GM18499 (cell line): ENCODE measurements around the gene RPL38.

Source experiments
- ATAC-seq: cut with Tn5 transposase; IDR thresholded peaks from one replicate; pipeline ENCODE4 v1.9.1; 2021; ENCODE audit warnings: moderate number of reproducible peaks; ENCODE audit not compliant: insufficient read depth, unreplicated experiment

RPL38 gene

DNA sequence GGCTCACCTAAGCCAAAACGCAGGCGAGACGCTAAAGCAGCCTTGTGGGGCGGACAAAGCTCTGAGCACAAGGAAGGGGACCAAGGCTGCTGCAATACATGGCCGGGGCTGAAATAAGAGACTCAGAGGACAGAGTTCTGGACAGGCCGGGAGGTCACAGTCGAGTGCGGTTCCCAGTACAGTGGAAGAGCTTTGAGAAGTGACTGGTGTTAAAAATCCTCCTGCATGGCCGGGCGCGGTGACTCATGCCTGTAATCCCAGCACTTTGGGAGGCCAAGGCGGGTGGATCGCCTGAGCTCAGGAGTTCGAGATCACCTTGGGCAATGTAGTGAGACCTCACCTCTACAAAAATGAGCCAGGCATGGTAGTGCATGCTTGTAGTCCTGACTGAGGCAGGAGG lies 20.4 kb downstream of the RPL38 start:
- no peak for ATAC-seq

DNA sequence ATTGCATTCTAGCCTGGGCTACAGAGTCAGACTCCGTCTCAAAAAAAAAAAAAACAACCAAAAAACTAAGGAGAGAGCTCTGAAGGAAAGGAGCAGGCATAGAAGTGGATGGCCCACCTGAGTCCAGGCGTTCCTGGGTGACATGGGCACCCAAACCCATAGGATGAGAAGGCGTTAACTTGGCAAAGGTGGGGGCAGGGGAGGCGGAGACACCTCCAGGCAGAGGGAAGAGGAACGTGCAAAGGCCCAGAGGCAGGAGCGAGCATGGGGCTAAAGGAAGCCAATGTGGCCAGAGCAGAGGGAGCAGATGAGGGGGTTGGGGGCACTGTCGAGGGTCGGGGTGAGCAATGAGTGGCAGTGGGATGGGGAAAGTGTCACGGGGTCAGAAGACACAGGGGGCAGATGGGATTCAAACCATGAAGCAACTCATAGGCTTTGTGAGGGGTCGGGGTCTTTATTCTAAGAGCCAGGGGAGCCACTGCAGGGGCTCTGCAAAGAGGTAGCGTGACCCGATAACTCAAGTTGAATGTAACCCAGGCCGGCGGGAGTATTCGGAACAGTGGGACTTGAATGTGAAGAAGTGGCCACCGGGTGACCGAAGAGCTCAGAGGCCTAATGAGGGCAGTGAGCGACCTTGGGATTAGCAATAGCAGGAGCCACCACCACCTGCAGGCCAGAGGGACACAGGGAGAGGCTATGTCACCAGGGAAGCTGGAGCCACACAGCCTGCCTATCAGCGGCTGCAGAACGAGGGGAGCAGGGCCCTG lies 21.7 kb downstream of the RPL38 start:
- no peak for ATAC-seq

DNA sequence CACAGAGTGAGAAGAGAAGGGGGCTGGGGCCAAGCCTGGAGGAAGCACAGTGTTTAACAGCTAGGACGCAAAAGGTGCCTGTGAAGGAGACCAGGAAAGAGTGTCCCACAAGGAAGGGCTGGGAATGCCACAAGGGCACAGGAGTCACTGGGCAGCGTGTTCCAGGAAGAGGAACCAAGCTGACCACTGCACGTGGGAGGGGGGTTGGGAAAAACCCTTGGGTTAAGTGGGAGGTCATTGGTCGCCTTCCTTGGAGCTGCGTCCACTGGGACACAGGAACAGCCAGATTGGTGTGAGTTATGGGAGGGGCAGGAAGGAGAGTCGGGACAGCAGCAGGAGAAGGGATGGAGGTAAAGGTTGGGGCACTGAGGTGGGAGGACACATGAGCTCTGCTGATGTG lies 22.8 kb downstream of the RPL38 start:
- no peak for ATAC-seq

DNA sequence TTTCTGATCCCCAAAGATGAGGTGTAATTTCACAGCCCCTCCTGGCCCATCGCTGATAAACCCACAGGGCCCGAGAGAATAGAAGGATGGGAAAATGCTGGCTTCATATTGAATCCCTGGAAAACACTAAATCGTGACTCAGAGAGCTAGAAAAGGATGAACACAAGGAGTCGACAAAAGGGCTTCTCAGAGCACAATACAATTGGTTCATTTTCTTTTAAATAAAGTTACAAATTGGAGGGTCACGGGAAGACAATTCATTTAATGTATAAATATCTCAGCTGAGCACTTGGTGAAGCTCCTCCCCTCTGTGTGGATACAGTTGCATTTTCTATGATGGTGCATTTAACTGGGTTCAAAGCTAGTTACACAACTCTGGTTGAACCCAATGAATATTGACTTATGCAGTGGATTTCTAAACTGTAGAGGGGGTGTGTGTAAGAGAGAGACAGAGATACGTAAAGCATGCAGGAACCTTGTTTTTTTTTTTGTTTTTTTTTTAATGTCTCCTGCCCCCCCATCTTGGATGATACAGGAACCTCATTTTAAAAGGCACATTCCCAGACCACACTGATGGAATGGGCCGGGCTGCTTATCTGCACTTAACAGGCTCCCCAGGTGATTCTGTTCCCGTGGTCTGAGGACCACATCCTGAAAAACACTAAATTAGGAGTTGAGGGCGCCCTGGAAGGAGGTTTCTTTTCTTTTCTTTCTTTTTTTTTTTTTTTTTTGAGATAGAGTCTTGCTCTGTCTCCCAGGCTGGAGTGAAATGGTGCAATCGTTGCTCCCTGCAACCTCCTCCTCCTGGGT lies 24.0 kb downstream of the RPL38 start:
- ATAC-seq = no peak

DNA sequence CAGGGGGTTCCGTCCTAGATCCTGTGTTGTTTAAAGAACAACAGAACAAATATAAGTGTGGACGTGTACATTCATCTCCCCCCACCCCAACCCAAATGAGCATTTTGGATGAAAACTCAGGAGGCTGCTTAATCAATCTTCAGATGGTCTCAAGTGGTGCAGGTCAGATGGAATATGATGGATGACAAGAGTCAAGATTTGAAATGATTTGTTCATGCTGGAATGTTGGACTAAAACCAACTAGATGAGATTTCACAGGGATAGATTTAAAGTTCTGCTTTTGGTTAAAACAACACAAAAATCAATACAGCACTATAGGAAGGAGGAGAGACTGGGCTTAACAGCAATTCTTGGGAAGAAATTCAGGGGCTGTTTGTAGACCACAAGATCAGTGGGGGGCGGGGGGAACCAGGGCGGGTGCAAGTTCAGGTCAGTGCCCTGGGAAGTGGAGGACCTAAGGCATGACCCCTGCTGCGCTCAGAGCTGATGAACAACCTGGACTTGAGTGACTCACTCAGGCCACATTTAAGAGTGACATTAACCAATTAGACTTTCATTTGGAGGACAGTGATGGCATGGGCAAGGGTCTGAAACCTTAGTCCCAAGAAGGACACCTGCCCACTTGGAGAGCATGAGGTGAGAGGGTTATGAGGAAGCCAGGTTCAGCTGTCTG lies 25.0 kb downstream of the RPL38 start:
- no peak for ATAC-seq

DNA sequence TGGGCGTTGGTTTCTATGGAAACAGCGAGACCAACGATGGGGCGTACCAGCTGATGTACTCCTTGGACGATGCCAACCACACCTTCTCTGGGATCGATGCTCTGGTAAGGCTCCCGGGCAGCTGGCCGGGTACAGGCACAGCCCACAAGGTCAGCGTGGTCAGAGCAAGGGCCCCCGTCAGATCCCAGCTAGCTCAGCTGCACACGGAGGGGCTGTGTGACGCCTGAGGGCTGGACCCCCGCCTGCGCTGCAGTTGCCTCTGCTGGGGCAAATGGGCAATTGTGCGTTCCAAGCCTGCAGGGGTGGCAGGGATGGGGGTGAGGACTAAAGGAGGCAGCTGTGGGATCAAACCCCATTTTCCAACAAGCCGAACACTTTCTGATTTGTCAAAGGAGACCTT lies 27.4 kb downstream of the RPL38 start:
- no peak for ATAC-seq

DNA sequence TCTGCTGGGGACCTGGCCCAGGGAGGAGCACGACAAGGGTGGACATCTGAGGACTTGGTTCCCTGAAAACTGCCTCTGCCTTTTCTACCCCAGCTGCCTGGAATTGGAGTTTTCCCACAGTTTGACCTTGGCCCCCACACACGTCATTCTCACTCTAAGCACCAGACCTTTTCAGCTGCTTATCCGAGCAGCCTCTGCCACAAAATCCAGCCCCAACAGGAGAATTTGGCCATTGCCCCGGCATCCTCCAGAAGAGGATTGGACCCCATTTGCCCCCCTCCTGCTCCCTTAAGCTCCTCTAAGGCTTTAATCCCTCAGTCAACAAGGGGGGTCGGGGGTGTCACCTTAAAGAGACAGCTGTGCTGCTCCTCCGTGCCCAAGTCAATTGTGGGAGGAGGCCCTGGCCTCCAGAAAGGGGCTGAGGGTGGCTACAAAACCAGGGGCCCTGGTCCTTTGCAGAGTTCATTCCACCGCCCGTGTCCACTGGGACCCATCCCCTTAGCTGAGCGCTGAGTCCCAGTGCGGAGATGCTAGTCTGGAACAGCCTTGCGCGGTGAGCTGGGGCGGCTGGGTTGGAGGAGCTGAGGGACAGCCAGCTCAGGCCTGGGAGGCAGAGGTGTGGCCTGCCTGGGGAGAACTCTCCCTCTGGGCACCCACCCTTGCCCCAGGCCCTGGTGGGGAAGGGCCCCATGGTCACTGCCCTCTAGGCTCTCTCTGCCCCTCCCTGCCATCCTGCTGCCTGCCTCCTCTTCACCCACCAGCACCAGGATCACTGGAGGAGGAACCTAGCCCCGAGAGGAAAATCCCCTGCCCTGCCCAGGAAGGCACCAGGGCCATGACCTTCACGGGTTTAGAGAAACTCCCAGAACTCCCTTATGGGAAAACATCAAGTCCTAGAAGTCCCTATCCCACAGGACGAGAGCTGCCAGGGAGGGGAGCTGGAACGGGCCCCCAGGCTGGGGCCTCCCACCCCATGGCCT lies 28.7 kb downstream of the RPL38 start:
- no peak for ATAC-seq

DNA sequence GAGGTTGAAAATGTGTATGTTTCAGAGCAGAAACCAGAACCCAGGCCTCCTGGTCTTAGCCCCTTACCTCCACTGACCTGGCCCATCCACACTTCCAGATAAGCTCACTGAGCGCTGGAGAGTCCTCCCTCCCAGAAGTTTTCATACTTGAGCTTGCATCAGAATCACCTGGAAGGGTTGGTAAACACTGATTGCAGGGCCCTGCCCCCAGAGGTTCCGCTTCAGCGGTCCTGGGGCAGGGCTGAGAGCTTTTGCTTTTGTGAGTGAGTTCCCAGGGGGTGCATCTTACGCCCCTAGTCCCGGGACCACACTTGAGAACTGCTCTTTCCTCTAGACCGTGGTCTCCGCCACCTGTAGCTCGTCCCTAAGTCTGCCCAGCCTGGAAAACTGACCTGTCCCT lies 30.5 kb downstream of the RPL38 start:
- ATAC-seq = no peak

DNA sequence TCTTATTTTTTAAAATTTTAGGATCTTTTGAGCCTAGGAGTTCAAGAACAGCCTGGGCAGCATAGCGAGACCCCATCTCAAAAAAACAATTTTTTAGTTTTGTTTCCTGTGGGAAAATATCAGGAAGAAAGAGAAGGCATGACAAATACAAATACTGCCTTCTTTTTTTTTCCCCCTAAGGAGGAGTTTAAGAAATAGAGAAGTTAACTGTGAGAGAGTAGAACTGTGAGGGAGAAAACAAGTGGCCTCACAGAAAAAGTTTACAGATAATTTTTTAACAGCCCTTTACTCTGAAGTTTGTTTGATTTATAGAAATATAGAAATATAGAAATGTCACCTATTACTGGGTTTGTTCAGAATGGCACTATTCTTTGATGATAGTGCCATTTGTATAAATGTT lies 31.0 kb downstream of the RPL38 start:
- ATAC-seq = no peak

DNA sequence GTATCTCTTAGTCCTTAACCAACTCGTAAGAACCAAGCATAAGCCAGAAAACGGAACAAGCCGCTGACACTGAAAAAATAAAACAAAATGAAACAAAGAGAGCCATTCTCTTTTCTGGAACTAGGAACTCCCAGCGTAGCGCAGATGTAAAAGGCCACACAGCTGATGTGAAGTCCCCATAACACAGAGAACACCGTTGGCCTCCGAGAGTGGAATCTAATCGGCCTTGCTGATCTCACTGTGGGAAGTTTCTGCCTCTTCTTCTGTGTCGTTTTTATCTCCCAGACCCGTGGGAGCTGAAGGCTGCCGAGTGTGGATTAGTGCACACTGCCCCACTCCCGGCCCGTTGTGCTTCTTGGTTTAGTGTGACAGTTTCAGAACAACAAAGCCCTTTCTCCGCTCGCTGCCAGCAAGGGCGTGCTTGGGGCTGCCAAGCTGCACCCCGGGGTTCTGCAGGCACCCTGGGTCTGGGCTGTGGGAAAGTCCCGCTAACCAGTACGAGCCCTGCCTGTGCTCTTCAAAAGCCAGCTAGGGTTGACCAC lies 31.6 kb downstream of the RPL38 start:
- ATAC-seq = no peak

DNA sequence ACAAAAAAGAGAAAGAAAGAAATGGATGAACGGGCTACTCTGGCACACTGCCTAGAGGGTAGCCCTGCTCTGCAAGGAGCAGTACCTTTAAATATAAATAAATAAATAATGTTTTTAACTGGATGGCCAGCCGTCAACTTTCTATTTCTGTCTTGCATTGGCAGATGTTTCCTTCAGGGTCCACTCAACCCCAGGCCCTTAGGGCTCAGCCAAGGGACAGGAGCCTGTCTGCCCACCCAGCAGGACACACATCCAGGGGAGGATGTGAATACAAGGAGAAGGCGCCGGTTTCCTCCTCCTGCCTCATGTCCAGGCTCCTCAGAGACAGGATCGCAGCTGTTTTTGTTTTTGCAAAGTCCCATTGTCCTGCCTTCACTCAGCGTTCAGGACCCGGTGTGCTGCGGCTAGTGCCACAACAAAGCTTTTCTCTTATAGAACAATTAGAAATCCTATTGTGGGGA lies 32.5 kb downstream of the RPL38 start:
- no peak for ATAC-seq

DNA sequence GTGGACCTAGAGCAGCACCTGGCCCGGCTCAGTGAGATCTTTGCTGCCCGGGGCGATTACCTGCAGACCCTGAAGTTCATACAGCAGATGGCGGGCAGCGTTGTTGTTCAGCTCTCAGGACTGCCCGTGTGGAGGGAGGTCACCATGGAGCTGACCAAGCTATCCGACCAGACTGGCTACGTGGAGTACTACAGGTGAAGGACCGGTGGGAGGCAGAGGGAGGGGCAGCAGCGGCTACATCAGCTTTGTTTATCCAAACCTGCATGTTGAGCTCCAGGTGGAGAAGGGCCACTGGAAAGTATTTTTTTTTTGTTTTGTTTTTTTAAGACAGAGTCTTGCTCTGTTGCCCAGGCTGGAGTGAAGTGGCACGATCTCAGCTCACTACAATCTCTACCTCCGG lies 33.8 kb downstream of the RPL38 start:
- ATAC-seq = no peak

DNA sequence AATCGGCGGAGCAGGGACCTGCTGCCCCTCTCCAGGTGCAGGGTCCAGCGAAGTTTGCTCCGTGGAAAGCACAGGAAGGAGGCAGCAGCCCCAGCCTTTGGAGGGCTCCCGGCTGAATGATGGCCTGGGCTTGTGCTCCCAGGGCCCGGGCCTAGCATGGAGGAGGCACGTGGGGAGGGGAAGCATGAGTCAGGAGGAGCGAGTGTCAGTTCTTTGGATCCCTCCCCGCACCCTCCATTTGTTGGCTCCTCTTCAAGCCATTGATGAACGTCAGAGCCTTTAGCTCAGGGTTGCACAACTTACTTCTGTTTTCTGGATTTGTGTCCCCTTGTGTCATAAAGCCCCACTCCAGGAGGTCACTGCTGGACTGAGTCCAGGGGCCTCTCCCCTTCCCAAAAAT lies 35.7 kb downstream of the RPL38 start:
- no peak for ATAC-seq

DNA sequence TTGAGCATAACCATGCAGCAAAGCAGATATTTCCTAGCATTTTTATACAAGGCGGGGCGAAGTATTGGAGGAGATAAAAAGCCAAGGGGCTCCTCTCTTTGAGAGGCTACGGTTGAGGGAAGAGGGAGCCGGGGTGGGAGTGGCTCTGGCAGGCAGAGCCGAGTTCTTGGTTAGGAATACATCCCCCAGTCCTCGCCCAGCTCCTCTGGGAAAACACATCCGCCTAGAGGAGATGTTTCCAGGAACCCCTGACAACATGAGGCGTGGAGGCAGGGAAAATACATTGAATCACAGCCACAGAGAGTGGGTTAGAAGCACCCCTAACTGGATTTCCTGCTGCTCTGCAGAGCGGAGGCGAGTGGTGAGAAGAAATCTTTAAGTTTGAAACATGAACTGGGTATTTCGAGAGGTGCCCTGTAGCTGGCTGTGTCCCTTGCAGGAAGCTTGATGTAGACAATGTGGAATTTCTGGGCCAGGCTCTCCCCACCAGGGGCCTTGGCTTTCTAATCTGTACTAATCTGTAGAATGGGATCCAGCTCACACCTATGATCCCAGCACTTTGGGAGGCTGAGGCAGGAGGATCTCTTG lies 37.2 kb downstream of the RPL38 start:
- no peak for ATAC-seq

DNA sequence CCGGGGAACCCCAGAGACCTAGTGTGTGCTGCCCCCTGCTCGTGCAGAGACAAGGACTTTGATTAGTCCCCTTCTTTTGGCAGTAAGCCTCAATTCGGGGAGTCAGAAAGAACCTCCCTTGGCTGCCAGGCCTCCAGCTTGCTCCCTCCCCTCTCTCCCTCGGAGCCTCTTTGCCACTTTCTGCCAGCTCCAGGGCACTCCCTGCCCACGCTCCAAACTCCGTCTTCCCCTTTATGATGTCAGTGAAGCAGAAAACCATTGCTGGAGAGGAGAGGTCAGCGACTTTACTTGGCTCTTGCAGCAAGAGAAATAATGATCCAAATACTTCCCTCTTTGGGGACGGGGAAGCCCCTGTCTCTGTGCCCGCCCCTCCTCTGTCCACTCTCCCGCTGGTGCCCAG lies 38.0 kb downstream of the RPL38 start:
- ATAC-seq = no peak

DNA sequence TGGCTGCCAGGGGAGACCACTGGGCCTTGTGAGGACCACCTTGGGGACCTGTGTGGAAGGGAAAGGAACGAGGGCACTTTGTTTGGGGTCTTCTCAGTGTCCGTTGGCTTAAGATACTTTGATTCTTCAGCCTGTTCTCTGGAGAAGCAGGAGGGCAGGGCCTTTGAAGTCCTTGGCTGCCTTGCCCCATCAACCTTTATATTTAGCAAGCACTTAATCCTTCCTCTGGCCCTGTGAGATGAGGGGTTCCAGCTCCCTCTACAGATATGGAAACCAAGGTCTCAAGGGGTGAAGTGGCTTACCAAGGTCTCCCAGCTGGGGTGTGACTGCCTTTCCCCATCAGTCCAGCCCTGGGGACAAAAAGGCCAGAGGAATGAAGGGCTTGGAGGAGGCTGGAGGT lies 38.4 kb downstream of the RPL38 start:
- no peak for ATAC-seq

DNA sequence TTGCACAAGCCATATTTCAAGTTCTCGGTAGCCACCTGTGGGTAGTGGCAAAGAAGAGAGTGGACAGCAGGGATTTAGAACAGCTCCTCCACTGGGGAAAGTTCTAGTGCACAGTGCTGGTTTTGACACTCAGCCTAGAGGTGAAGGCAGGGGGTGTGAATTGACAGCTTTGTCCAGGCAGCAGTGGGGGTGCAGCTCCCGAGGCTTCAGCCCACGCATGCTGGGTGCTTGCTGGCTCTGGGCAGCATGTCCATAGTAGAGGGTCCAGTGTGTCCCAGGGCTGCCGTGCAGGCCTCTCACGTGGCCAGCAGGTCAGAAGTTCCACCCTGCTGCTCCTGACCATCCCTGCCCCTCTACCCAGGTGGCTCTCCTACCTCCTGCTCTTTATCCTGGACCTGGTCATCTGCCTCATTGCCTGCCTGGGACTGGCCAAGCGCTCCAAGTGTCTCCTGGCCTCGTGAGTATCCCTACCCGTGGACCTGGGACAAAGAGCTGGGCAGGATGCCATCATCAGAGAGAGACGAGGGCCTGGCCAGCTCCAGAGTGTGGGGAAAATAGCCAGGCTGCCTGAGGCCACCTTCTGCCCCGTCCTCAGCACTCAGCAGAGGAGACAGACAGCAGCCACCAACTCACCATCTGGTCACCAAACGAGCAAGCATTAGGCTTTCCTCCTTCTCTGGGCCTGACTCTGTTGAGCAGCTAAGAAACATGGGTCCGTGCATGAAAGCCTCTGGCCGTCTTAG lies 39.7 kb downstream of the RPL38 start:
- ATAC-seq = no peak

DNA sequence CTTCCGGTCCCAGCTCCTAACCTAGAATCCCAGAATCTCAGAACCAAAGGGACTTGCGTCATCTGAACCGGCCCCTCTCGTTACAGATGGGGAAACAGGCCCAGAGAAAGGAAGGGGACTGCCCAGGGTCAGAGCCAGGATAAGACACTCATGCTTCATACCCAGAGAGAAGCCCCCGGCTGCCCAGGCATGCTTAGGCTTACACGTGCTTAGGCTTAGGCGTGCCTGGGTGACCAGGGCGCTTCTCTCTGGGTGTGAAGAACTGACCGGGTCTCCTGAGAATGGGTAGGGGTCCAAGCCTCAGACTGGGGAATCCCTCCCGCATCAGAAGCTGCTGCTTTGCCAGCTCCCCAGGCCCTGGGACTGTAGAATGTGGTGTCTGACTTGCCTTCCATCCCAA lies 40.6 kb downstream of the RPL38 start:
- no peak for ATAC-seq

DNA sequence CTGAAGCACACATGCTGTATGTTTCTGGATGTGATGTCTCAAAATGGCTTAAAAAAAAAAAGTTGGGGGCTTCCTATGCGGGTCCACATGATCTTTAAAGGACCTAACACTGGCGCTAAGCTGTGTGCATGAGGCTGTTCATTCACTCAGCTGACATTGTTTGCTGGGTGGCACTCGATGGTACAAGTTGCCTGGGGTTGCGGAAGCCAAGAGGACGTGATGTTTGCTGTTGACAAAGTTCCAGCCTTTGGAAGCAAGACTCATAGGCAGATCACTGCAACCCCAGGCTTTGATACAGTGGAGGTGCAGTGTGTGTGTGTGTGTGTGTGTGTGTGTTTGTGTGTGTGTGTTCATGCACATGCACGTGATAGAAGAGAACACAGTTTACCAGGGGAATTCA lies 41.1 kb downstream of the RPL38 start:
- no peak for ATAC-seq
